ENCODE data around the gene DOK4. TPM values are rescaled to one million over a fixed set of nuclear protein-coding genes. Genes with fewer than 3 reads are reported as not detected.

Gene DOK4
- total RNA-seq, 2 donors from 2014 or later = 1.8 to 2.6 TPM

DNA sequence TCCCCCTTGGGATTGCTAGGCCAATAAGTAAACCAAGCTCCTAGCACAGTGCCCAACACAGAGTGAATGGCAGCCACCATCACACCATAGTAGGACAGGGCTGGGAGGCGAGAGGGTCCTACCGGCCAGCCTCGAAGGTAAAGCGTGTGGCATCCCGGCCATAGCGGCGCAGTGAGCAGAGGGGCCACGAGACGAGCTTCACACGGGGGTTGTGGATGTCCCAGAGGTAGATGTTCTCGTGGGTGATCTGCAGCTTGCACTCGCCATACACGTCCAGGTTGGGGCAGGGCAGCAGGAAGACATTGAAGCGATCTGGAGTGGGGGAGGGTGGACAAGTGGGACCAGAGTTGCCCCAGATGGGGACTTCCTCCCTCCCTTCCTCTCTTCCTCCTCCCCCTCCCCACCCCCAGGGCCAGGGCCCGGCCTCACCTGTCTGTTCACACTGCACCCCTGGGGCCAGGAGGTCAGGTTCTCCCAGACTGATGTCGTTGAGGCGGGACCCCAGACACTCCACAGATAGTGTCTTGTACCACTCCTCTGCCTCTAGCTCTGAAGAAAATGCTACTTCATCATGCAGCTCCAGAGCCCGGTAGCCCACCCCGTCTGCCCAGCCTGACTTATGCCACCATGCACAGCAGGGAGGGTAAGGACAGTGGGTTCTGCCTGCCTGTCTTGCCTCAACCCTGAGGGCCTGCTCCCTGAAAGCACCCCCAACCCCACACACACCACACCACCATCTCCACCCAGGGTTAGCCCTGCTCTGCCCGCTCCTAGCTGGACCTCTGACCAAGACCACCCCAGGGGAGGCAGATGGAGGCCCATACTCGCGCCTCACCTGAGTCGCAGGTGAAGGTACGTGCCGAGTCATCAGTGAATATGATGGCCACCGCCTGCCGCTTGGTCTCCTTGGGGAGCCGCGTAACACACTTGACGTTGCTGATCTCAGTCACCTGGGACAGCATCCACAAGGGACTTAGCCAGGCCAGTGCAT is 11.3 kb downstream of the DOK4 start:
- no peak overlapping the region for H3K4me3 Mint-ChIP-seq
- no peaks in the 10 kb centered on the region for H3K27me3 Mint-ChIP-seq
- H3K27ac Mint-ChIP-seq = no peak overlapping the region
- H3K9me3 ChIP-seq (ENCODE audit: control insufficient read depth, low read length, poor library complexity, severe bottlenecking) = no peaks in the 10 kb centered on the region
- no peak for ATAC-seq
- peaks cover 12% of the 10 kb centered on the region for H3K4me1 Mint-ChIP-seq
- peaks cover 2% of the 10 kb centered on the region for H3K36me3 Mint-ChIP-seq (ENCODE audit: low read depth)
- no peak for DNase-seq

DNA sequence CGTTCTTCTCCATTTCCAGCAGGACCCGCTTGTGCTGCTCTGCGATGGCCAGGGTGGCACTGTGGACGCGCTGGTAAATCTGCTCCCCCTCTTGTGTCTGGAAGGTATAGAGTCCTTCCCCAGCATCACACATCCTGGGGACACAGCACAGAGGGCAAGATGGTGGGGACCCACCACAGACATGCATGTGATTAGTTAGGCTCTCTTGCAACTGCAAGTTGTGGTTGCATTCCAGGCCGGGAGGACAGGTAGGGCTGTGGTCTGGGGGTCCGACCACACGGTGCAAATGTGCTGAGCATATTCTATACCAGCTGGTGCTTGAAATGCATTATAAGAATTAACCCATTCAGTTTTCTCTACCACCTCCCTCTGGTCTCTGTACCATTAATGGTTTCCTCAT is 12.4 kb downstream of the DOK4 start:
- H3K9me3 ChIP-seq (ENCODE audit: control insufficient read depth, low read length, poor library complexity, severe bottlenecking) = no peaks in the 10 kb centered on the region
- peaks cover 9% of the 10 kb centered on the region for H3K4me1 Mint-ChIP-seq
- no peak for ATAC-seq
- DNase-seq = no peak
- no peak overlapping the region for H3K4me3 Mint-ChIP-seq
- H3K27ac Mint-ChIP-seq = no peak overlapping the region
- H3K27me3 Mint-ChIP-seq = no peaks in the 10 kb centered on the region
- H3K36me3 Mint-ChIP-seq (ENCODE audit: low read depth) = peaks cover 4% of the 10 kb centered on the region

DNA sequence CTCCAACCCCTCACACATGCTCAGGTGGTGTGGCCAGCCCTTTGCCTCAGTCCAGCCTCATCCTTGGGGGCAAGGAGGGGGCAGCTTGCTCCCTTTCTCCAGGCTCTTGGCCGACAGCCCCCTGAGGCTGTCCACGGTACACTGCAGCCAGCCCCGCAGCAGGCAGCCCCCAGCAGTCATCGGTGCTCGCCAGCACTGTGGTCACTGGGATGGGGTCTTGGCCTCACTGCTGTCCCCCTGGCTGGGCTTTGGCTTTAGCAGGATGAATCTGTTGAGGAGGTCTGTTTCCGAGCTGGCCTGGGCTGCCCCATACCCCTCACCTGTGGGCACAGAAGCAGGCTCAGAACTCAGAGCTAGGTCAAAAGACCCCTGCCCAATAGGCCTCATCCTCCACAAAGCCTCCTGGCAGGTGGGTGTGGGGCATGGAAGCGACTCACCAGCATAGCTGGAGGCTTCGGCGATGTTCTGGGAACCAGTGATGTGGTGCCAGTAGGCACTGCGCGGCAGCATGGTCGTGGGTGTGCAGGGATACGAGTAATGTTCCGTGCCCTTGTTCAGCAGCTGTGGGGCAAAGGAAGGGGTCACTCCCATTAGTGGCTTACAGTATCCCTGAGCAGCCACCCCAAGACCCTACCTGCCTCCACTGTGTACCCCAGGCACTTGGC is 13.0 kb downstream of the DOK4 start:
- no peak overlapping the region for H3K4me3 Mint-ChIP-seq
- ATAC-seq (no peak), DNase-seq (no peak)
- peaks cover 11% of the 10 kb centered on the region for H3K4me1 Mint-ChIP-seq
- no peaks in the 10 kb centered on the region for H3K9me3 ChIP-seq (ENCODE audit: control insufficient read depth, low read length, poor library complexity, severe bottlenecking)
- H3K27me3 Mint-ChIP-seq = no peaks in the 10 kb centered on the region
- peaks cover 4% of the 10 kb centered on the region for H3K36me3 Mint-ChIP-seq (ENCODE audit: low read depth)
- no peak overlapping the region for H3K27ac Mint-ChIP-seq

DNA sequence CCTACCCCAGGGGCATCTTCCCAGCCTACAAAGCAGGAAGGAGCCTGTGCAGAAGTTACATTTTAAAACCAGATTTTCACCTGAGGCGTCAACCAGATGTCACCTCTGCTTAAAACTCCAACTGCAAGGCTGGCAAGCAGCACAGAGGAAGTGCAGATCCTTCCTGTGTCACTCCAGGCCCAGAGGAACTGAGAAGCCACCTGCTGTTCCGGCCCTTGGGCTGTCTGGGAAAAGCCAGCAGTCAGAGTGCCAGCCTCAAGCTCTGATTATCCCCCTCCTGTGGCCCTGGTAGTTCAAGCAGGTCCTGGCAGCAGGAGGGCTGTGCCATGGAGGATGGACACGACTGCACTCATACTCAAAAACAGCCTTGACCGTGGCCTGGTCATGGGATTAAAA is 13.6 kb downstream of the DOK4 start:
- Mint-ChIP-seq H3K4me3 (no peak overlapping the region), H3K4me1 (peaks cover 11% of the 10 kb centered on the region), H3K27ac (peak overlapping the region; percentile 78), H3K36me3 (ENCODE audit: low read depth) (peaks cover 4% of the 10 kb centered on the region), H3K27me3 (no peaks in the 10 kb centered on the region)
- DNase-seq (no peak), ATAC-seq (no peak)
- H3K9me3 ChIP-seq (ENCODE audit: control insufficient read depth, low read length, poor library complexity, severe bottlenecking) = no peaks in the 10 kb centered on the region

DNA sequence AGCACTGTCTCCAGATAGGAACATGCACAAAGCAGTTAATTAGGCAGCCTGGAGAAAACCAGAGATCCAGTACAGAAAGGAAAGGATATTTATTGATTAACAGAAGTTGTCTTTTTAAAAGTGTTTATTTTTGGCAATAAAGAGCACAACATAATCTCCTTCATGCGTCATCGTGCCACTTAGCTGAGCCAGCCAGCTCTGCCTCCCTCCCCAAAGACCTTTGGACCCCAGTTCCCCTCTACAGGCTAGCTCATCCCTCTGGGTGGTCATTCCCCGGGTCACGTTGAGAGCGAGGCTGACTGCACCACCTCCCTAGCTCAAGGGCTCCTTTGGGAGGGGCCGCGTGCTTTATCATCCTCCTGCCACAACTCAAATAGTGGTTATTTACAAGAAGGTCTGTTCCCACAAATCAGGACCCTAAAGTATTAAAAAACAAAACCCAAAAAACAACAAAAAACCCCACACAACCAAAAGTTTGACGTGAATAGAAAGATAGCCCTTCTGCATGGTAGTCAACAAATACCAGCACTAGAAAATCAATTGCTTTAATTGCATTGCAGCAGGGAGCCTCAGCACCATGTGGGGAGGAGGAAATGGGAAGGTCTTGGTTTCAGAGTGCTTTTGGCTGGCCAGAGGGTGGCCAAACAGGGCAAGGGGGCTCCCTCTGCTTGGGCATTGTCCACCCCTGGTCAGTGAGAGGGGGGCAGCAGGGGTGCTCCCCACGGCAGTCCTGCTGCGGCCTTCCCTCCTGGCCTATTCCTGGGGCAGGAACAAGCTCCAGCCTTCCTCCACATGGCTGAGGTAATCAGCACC is 14.2 kb downstream of the DOK4 start:
- Mint-ChIP-seq H3K27ac (peak overlapping the region; percentile 78), H3K4me3 (no peak overlapping the region), H3K4me1 (peaks cover 11% of the 10 kb centered on the region), H3K36me3 (ENCODE audit: low read depth) (peaks cover 4% of the 10 kb centered on the region), H3K27me3 (no peaks in the 10 kb centered on the region)
- DNase-seq (no peak), ATAC-seq (no peak)
- no peaks in the 10 kb centered on the region for H3K9me3 ChIP-seq (ENCODE audit: control insufficient read depth, low read length, poor library complexity, severe bottlenecking)

DNA sequence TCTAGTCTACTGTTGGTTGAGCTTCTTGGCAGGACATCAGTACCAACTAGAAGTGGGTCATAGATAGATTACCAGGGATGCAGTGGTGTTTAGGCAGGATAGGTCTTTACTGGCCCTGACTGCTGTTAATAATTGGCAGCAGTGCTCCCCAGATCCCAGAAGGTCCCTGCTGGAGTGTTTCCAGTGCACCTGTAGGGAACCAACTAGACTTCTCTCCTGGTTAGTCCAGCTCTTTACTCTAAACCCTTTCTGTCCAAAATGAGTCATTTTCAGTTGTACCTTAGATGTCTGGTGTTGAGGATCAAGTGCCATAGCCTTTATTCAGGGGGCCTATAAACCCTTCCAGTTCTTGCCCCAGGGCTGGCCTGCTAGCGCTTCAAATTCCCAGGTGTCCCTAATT is 15.1 kb downstream of the DOK4 start:
- Mint-ChIP-seq H3K27ac (no peak overlapping the region), H3K27me3 (no peaks in the 10 kb centered on the region), H3K4me1 (peaks cover 9% of the 10 kb centered on the region), H3K4me3 (no peak overlapping the region), H3K36me3 (ENCODE audit: low read depth) (peaks cover 4% of the 10 kb centered on the region)
- DNase-seq = no peak
- no peak for ATAC-seq
- H3K9me3 ChIP-seq (ENCODE audit: control insufficient read depth, low read length, poor library complexity, severe bottlenecking) = no peaks in the 10 kb centered on the region

DNA sequence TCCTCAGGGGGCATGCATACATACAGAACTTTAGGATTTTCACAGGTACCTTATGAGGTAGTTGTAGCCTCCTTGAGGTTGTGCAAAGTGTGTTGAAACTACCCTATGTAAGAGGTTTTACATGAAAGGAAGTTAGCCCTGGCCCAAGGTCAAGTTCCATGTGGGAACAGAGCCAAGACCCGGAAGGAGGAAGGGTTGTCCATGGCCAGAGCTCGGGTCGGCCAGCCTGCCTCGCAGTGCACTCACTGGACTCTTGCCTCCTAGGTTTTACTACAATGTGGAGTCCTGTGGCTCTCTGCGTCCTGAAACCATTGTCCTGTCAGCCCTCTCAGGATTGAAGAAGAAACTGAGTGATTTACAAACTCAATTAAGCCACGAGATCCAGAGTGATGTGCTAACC is 15.6 kb downstream of the DOK4 start:
- no peak overlapping the region for H3K4me3 Mint-ChIP-seq
- H3K36me3 Mint-ChIP-seq (ENCODE audit: low read depth) = peaks cover 6% of the 10 kb centered on the region
- no peak for DNase-seq
- H3K4me1 Mint-ChIP-seq = peaks cover 11% of the 10 kb centered on the region
- H3K27me3 Mint-ChIP-seq = no peaks in the 10 kb centered on the region
- H3K27ac Mint-ChIP-seq = no peak overlapping the region
- no peak for ATAC-seq
- no peaks in the 10 kb centered on the region for H3K9me3 ChIP-seq (ENCODE audit: control insufficient read depth, low read length, poor library complexity, severe bottlenecking)

DNA sequence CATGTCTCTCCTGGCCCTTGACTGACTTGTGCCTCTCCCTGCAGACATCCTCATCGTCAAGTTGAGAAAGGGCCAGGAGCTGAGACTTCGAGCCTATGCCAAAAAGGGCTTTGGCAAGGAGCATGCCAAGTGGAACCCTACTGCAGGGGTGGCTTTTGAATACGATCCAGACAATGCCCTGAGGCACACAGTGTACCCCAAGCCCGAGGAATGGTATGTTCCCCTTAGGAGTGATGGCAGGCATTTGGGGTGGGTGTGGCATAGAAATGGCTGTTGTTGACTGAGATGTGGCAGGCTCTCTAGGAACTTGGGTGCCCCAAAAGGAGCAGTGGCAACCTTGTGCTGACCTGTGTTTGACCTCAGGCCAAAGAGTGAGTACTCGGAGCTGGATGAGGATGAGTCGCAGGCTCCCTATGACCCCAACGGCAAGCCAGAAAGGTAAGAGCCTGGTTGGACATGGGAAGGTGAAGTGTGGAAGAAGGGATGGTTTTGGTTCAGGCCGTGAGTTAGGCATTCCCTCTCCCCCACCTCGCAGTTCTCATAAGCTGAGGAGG is 16.3 kb downstream of the DOK4 start:
- H3K4me1 Mint-ChIP-seq = peaks cover 12% of the 10 kb centered on the region
- no peak overlapping the region for H3K27ac Mint-ChIP-seq
- no peak for DNase-seq
- ATAC-seq = no peak
- H3K4me3 Mint-ChIP-seq = no peak overlapping the region
- H3K9me3 ChIP-seq (ENCODE audit: control insufficient read depth, low read length, poor library complexity, severe bottlenecking) = no peaks in the 10 kb centered on the region
- no peaks in the 10 kb centered on the region for H3K27me3 Mint-ChIP-seq
- peaks cover 6% of the 10 kb centered on the region for H3K36me3 Mint-ChIP-seq (ENCODE audit: low read depth)

DNA sequence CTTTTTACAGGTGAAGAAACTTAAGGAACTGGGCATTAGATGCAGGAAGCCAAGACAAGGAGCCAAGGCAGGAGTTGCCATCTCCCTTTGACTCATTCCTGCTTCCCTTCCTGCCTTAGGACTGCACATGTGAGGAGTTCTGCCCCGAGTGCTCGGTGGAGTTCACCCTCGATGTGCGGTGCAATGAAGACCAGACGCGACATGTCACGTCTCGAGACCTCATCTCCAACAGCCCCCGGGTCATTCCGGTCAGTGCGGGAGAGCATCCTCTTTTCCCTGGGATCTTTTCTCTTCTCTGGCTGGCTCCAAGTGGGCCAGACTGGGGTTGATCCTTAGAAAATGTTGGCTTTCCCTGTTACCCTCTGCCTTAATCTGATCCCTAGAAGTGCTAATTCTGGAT is 17.2 kb downstream of the DOK4 start:
- no peak for ATAC-seq
- H3K36me3 Mint-ChIP-seq (ENCODE audit: low read depth) = peaks cover 8% of the 10 kb centered on the region
- H3K27ac Mint-ChIP-seq = no peak overlapping the region
- no peaks in the 10 kb centered on the region for H3K27me3 Mint-ChIP-seq
- H3K4me3 Mint-ChIP-seq = no peak overlapping the region
- DNase-seq = no peak
- H3K9me3 ChIP-seq (ENCODE audit: control insufficient read depth, low read length, poor library complexity, severe bottlenecking) = no peaks in the 10 kb centered on the region
- peaks cover 19% of the 10 kb centered on the region for H3K4me1 Mint-ChIP-seq

DNA sequence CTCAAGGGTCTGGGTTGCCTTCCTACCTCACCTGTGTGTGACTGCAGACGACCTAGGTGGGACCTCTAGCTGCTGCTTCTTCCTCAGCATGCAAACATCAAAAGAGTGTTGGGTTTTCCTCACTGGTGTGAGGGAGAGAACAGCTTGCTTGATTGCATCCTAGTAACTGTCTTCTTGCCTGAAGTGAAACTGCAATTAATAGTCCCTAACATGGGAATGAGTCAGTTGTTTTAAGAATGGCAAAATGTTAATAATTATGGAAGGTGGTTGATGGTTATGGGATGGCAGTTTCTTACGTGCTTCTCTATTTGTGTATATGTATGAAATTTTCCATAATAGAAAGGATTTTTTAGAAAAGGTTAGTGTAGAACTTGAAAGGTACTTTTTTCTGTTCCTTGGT is 17.9 kb downstream of the DOK4 start:
- DNase-seq (no peak), ATAC-seq (no peak)
- no peaks in the 10 kb centered on the region for H3K27me3 Mint-ChIP-seq
- peaks cover 23% of the 10 kb centered on the region for H3K4me1 Mint-ChIP-seq
- peak overlapping the region; percentile 73 for H3K27ac Mint-ChIP-seq
- no peaks in the 10 kb centered on the region for H3K9me3 ChIP-seq (ENCODE audit: control insufficient read depth, low read length, poor library complexity, severe bottlenecking)
- H3K36me3 Mint-ChIP-seq (ENCODE audit: low read depth) = peaks cover 8% of the 10 kb centered on the region
- H3K4me3 Mint-ChIP-seq = no peak overlapping the region

DNA sequence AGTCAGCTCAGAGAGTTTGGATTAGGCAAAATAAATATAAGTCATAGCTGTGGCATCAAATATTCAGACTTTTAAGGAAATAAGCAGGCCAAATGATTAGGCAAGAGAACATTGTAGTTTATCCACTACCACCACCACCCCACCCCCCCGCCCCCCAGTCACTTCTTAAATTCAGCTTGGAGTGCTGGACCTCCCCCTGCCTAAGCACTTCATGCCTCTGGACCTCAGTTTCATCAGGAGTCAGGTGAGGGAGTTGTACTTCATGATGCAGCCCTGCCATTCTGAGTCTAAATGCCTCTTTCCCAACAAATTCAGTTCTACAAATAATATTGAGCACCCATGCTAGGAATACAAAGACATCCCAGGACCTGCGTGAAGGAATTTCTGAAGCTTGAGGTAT is 21.8 kb downstream of the DOK4 start:
- Mint-ChIP-seq H3K27me3 (no peaks in the 10 kb centered on the region), H3K4me1 (peaks cover 28% of the 10 kb centered on the region), H3K27ac (no peak overlapping the region), H3K4me3 (peak overlapping the region; percentile 25), H3K36me3 (ENCODE audit: low read depth) (peaks cover 11% of the 10 kb centered on the region)
- no peaks in the 10 kb centered on the region for H3K9me3 ChIP-seq (ENCODE audit: control insufficient read depth, low read length, poor library complexity, severe bottlenecking)
- ATAC-seq (no peak), DNase-seq (no peak)

DNA sequence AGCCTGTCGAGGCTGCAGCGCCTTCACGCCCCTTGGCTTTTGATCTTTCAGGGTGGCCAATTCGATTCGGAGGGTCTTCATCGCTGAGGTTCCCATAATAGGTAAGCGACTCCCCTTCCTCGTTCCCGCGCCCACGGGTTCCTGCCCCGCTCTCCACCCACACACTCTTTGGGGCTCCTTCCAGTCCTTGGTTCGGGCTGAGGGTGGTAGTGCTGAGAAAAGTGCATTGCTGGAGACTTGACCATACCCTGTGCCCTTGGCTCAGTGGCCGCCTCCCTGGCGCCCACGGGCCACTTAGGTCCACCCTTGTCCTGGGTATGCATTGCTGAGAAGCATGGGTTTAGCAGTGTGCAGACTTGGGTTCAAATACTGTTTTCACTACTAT is 23.3 kb downstream of the DOK4 start:
- H3K36me3 Mint-ChIP-seq (ENCODE audit: low read depth) = peaks cover 11% of the 10 kb centered on the region
- peak overlapping the region; percentile 98 for H3K27ac Mint-ChIP-seq
- ATAC-seq = no peak
- no peaks in the 10 kb centered on the region for H3K27me3 Mint-ChIP-seq
- no peaks in the 10 kb centered on the region for H3K9me3 ChIP-seq (ENCODE audit: control insufficient read depth, low read length, poor library complexity, severe bottlenecking)
- no peak for DNase-seq
- H3K4me3 Mint-ChIP-seq = peak overlapping the region; percentile 100
- peaks cover 26% of the 10 kb centered on the region for H3K4me1 Mint-ChIP-seq

All from T-helper 17 cell (primary cell).